Measurements from ENCODE around the gene DCST2.

The DCST2 gene

GRCh38 chr1:155049651-155050559, 16.3 kb upstream of the DCST2 start:
- DNase-seq (ENCODE audit: low spot score) = no peak

GRCh38 chr1:155048449-155049334, 15.1 kb upstream of the DCST2 start:
- DNase-seq (ENCODE audit: low spot score) = no peak

- DNase-seq (ENCODE audit: low spot score) = peak; percentile 77
Observed at GRCh38 chr1:155044812-155045657, 11.5 kb upstream of the DCST2 start.

GRCh38 chr1:155044365-155044764, 10.8 kb upstream of the DCST2 start:
- no peak for DNase-seq (ENCODE audit: low spot score)

GRCh38 chr1:155043793-155044192, 10.2 kb upstream of the DCST2 start:
- DNase-seq (ENCODE audit: low spot score) = no peak

- no peak for DNase-seq (ENCODE audit: low spot score)
Observed at GRCh38 chr1:155043301-155043702, 9.7 kb upstream of the DCST2 start.

- DNase-seq (ENCODE audit: low spot score) = no peak
Observed at GRCh38 chr1:155042789-155043188, 9.2 kb upstream of the DCST2 start.

- DNase-seq (ENCODE audit: low spot score) = no peak
Observed at GRCh38 chr1:155040358-155041093, 6.9 kb upstream of the DCST2 start.

GRCh38 chr1:155039308-155039669, 5.7 kb upstream of the DCST2 start:
- no peak for DNase-seq (ENCODE audit: low spot score)

- DNase-seq (ENCODE audit: low spot score) = no peak
Observed at GRCh38 chr1:155038602-155039307, 5.2 kb upstream of the DCST2 start.

- DNase-seq (ENCODE audit: low spot score) = no peak
Observed at GRCh38 chr1:155037851-155038441, 4.4 kb upstream of the DCST2 start.

- no peak for DNase-seq (ENCODE audit: low spot score)
Observed at GRCh38 chr1:155037043-155037442, 3.5 kb upstream of the DCST2 start.

- no peak for DNase-seq (ENCODE audit: low spot score)
Observed at GRCh38 chr1:155035936-155036335, 2.4 kb upstream of the DCST2 start.

GRCh38 chr1:155034318-155035208, 982 bp upstream of the DCST2 start:
- no peak for DNase-seq (ENCODE audit: low spot score)

GRCh38 chr1:155032886-155033285, 695 bp downstream of the DCST2 start:
- DNase-seq (ENCODE audit: low spot score) = no peak

- no peak for DNase-seq (ENCODE audit: low spot score)
Observed at GRCh38 chr1:155030899-155031298, 2.7 kb downstream of the DCST2 start.

- no peak for DNase-seq (ENCODE audit: low spot score)
Observed at GRCh38 chr1:155030243-155030795, 3.3 kb downstream of the DCST2 start.

GRCh38 chr1:155029513-155030242, 3.9 kb downstream of the DCST2 start:
- no peak for DNase-seq (ENCODE audit: low spot score)
